C4-2B (cell line): ENCODE results near the gene CAMTA1.
A peak's percentile ranks its signal among the peaks of the same experiment; 100 is the strongest.

Experiments used
- H3K27ac ChIP-seq: fragments of 450-650 bp; 2 replicates; pipeline ENCODE4 v1.5.1; 2017
- ZFX ChIP-seq: fragments of 450-650 bp; IDR thresholded peaks from 2 replicates; pipeline ENCODE4 v1.6.1; 2017
- TF ChIP-seq, protein P1 (sequence below): fragments of 450-650 bp; conservative IDR thresholded peaks from 2 replicates; pipeline ENCODE4 v1.5.1; 2017; ENCODE audit warnings: mild to moderate bottlenecking

The CAMTA1 gene

DNA sequence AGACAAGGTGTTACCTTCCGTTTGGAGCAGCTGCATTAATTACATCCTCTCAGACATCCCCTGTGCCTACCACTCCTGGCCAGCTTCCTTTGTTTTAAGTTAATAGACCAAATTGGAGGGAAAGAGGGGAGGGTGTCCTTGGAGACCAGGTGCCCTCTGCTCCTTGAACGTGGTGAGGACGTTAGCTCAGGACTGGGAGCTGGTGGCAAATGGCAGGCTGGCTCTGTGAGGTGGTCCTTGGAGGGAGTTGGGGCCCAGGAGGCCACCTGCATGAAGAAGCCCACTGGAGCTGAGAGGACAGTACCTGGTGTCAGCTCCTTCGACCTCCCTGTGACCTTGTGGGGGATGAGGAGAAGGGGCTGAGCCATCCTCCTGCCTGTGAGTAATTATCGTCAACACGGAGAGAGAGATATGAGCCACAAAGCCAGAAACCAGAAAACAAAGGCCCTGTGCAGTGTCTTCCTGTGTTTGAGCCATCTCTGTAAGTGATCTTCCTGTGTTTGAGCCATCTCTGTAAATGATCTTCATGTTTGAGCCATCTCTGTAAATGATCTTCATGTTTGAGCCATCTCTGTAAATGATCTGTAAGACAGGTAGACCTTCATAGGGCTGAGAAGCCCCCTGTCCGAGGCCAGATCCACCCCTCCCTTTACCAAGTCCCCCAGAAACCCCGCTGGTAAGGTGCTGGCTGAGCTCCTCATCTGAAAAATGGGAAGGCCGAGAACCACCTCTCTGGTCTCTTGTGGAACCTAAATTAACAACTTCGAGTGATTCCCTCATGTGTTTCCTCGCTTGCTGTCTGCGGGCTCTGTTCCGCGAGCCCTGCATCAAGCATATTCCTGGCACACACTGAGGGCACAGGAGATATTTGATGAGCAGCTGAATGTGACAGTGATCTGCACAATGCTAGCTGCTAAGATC is 126.0 kb downstream of the CAMTA1 start:
- H3K27ac ChIP-seq: peak overlapping the region; percentile 86
- TF ChIP-seq ZFX: no peak
- TF ChIP-seq, protein P1, sequence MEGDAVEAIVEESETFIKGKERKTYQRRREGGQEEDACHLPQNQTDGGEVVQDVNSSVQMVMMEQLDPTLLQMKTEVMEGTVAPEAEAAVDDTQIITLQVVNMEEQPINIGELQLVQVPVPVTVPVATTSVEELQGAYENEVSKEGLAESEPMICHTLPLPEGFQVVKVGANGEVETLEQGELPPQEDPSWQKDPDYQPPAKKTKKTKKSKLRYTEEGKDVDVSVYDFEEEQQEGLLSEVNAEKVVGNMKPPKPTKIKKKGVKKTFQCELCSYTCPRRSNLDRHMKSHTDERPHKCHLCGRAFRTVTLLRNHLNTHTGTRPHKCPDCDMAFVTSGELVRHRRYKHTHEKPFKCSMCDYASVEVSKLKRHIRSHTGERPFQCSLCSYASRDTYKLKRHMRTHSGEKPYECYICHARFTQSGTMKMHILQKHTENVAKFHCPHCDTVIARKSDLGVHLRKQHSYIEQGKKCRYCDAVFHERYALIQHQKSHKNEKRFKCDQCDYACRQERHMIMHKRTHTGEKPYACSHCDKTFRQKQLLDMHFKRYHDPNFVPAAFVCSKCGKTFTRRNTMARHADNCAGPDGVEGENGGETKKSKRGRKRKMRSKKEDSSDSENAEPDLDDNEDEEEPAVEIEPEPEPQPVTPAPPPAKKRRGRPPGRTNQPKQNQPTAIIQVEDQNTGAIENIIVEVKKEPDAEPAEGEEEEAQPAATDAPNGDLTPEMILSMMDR: no peak

DNA sequence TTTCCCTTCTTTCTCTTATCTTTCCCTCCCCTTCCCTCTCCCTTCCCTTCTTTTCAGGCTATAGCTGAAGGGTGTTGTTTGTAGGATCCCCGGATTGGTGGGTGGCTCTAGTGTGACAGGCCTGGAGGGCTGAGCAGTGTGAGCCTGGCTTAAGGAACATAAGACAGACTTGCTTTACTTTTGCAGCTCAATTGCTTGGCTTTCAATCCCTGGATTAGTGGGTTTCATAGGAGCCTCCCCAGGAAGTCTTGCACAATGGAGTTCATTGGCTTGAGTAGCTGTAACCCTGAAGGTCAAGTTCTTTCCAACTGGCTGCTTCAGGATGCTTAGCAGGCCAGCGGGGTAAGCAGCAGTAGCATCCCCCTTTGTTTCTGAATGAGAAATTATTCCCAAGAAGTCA is 126.7 kb downstream of the CAMTA1 start:
- no peak overlapping the region for H3K27ac ChIP-seq
- TF ChIP-seq, protein P1: no peak
- TF ChIP-seq ZFX: no peak

DNA sequence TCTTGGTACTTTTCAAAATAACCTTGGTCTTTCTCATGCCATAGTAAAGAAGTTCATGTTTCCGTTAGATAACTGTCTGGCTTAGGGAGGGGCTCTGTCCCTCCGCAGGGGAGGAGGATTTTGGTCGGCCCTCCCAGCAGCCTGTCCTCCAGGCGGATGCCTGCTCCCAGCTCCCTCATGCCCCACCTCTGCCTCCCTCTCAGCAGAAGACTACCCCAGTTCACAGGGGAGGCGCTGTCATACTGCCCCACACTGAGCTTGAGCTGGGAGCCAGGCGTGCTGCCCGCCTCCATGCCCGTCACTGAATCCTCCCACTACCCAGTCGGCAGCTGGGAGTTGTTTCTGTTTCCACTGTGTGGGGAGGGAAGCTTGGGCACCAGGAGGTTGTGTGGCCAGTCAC is 127.3 kb downstream of the CAMTA1 start:
- TF ChIP-seq, protein P1: no peak
- no peak for TF ChIP-seq ZFX
- H3K27ac ChIP-seq: no peak overlapping the region

DNA sequence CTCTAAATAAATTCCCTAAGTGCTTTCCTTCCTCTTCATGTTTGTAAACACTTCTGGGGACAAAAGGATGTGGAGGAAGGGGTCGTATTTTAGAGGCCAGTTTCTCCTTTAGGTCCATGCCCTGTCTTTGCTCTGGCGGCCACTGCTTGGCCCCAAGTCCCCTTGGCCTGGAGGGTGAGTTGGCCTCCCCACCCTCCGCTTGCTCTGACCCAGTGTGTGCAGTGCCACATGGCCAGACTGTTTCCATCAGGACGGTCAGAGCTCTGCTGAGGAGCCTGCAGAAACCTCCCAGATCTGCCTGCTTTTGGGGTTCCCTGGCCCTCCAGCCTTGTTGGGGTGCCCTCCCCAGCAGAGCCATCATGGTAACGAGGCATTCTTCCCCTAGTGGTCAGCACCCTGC is 127.8 kb downstream of the CAMTA1 start:
- no peak for TF ChIP-seq ZFX
- H3K27ac ChIP-seq: no peak overlapping the region

DNA sequence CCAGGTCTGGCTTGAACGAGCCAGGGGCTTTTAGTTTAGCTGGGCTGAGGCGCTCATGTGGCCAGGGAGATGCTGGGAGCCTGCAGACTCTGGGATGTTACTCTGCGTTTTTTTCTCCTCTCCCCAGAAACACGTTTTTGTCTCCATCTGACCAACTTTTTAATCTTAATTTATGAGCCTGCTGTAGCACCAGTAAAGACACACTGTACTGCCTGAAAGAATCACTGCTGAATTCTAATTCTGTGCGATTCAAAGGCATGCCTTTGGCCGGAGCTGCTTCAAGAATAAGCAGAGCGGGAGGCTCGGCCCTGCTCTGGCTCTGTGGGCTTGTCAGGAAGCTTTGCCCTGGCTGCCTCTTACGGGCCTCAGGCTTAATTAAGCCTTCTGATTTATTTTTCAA is 129.5 kb downstream of the CAMTA1 start:
- TF ChIP-seq ZFX: no peak
- TF ChIP-seq, protein P1: no peak
- no peak overlapping the region for H3K27ac ChIP-seq

DNA sequence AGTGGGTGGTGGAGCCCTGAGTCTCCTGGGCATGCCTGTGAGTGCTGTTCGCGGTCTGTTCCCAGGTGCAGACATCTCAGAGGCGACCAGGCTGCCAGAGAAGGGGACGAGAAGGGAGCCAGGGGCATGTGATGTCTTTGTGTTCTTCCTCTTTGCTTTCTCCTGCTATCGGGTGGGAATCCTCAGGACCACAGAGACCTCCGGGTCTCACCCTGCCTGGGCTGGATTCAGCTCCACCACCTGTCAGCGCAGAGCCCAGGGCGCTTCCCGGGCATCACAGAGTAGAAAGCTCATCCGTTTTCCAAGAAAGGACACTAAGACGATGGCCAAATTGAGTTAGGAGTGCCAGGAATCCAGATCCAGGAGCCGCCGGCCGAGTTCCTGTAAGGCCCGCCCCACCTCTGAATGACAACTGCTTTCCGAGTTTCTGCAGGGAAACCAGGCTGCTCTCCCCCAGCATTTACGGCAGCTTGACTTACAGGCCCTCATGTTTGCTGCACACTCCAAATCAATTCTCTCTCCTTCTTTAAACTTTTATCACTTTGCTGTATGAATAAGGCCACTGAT is 130.8 kb downstream of the CAMTA1 start:
- TF ChIP-seq, protein P1: no peak
- TF ChIP-seq ZFX: no peak
- H3K27ac ChIP-seq: no peak overlapping the region

DNA sequence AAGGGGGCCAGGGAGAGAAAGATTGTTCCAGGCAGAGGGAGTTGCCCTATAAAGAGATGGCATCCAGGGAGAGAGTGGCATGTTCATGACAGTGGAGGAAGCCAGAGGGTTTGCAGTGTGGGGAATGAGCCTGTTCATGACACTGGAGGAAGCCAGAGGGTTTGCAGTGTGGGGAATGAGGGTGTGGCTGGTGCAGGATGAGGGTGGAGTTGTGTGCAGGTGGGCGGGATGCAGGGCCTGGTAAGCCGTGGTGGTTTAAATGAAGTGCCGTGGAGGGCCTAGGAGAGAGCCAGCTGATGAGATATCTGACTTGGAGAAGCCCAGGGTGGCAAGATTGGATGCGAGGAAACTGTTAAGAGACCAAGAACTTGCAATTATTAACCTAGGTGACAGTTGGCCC is 131.8 kb downstream of the CAMTA1 start:
- H3K27ac ChIP-seq: no peak overlapping the region
- TF ChIP-seq ZFX: no peak
- TF ChIP-seq, protein P1: no peak
